Activated naive CD4-positive, alpha-beta T cell treated with Interleukin-2 at 50 U/mL for 16 hours (primary cell): ENCODE results near the gene PITX2.

Source experiments
- DNase-seq: peaks from one replicate; pipeline ENCODE4 v3.0.0-alpha.2; 2020

Gene PITX2

GRCh38 chr4:110636171-110636679, 13.3 kb upstream of the PITX2 start:
- DNase-seq: no peak

- DNase-seq: no peak
Measured at GRCh38 chr4:110635163-110635865, 12.4 kb upstream of the PITX2 start.

GRCh38 chr4:110634350-110635162, 11.7 kb upstream of the PITX2 start:
- DNase-seq: no peak

GRCh38 chr4:110633358-110634341, 10.8 kb upstream of the PITX2 start:
- DNase-seq: no peak

GRCh38 chr4:110632506-110633357, 9.9 kb upstream of the PITX2 start:
- no peak for DNase-seq

GRCh38 chr4:110631584-110632505, 9.0 kb upstream of the PITX2 start:
- no peak for DNase-seq

GRCh38 chr4:110630688-110631402, 8.0 kb upstream of the PITX2 start:
- DNase-seq: no peak

GRCh38 chr4:110629780-110630687, 7.2 kb upstream of the PITX2 start:
- DNase-seq: no peak

GRCh38 chr4:110629214-110629754, 6.4 kb upstream of the PITX2 start:
- DNase-seq: no peak

GRCh38 chr4:110628663-110629213, 5.9 kb upstream of the PITX2 start:
- DNase-seq: no peak

GRCh38 chr4:110627977-110628662, 5.2 kb upstream of the PITX2 start:
- no peak for DNase-seq

- DNase-seq: no peak
Measured at GRCh38 chr4:110626532-110627153, 3.8 kb upstream of the PITX2 start.

GRCh38 chr4:110625576-110626257, 2.8 kb upstream of the PITX2 start:
- DNase-seq: no peak

- DNase-seq: no peak
Measured at GRCh38 chr4:110624904-110625494, 2.1 kb upstream of the PITX2 start.

GRCh38 chr4:110624398-110624780, 1.5 kb upstream of the PITX2 start:
- no peak for DNase-seq

GRCh38 chr4:110623718-110624397, 981 bp upstream of the PITX2 start:
- no peak for DNase-seq
